Pancreas (tissue), 10 donors: ENCODE data around the gene GADL1. TPM values are rescaled to one million over a fixed set of nuclear protein-coding genes. Genes with fewer than 3 reads are reported as not detected.
A peak's percentile ranks its signal among the peaks of the same experiment; 100 is the strongest.

Experiments used
- ATAC-seq, 4 donors: fragments of 200-7000 bp; cut with Tn5 transposase; one replicate each; pipeline versions ENCODE4 v1.8.0 to v1.9.1; 2020; ENCODE audit warnings: mild to moderate bottlenecking in 4 of 4, moderate library complexity in 4 of 4
- DNase-seq, 6 donors: peaks; one replicate each; pipeline ENCODE4 v3.0.0-alpha.2; 2020
- FAIRE-seq: peaks from 2 replicates; lab custom pipeline; 2012; peaks lifted over from hg19 to GRCh38; lab: Jason Lieb, UNC
- H3K27ac ChIP-seq, 4 donors: fragments of 200-600 bp; sonication (generic); 1 replicate in 3 of 4; 2 replicates in 1 of 4; pipeline versions ENCODE4 v1.5.0 to v1.8.0; 2020
- H3K27me3 ChIP-seq, 4 donors: fragments of 200-600 bp; one replicate each; pipeline ENCODE4 v1.8.0; 2021
- H3K36me3 ChIP-seq, 3 donors: fragments of 200-600 bp; sonication (generic) in 1 of 3; one replicate each; pipeline versions ENCODE4 v1.5.0 to v1.8.0; 2020 to 2021
- H3K4me1 ChIP-seq, 3 donors: fragments of 200-600 bp; one replicate each; pipeline ENCODE4 v1.8.0; 2021
- H3K4me3 ChIP-seq, 4 donors: fragments of 200-600 bp; sonication (generic) in 2 of 4; one replicate each; pipeline versions ENCODE4 v1.5.0 to v1.8.0; 2020 to 2021
- H3K9me3 ChIP-seq, 4 donors: fragments of 200-600 bp; one replicate each; pipeline ENCODE4 v1.8.0; 2021
- WGBS, 2 donors: extraction: QIAGEN DNeasy Blood & Tissue Kit; methylation state at CpG; one replicate each; pipeline ENCODE4 v1.1.7; 2013; 5-methylcytosine and 5-hydroxymethylcytosine counted together
- intact Hi-C, 3 donors: fragments of 100-400 bp; cut with DNase I; formaldehyde crosslinking; loops; one replicate each; pipeline versions ENCODE4 v1.11.1 to v1.14.2; 2022
- polyA plus RNA-seq, 2 donors: library from polyadenylated mRNA; stranded (reverse); fragments of 200-250 nt; gene quantifications; one replicate each; pipeline ENCODE4 v1.2.3, GENCODE V29; 2013
- total RNA-seq, 6 donors: library from RNA; stranded (reverse); fragmentation: NEBNext Ultra II Directional in 4 of 6; extraction: Animal tissue kit (Norgen Biotek cat#: 25700) in 4 of 6; gene quantifications; one replicate each; pipeline versions ENCODE4 v1.2.1 to v1.2.4, GENCODE V29; 2021 to 2023
- TF ChIP-seq, protein P1 (sequence below), 4 donors: fragments of 200-600 bp; sonication (generic) in 3 of 4; IDR thresholded peaks; one replicate each; pipeline versions ENCODE4 v1.5.0 to v1.8.0; 2021; ENCODE audit warnings: antibody characterized with exemption in 4 of 4
- donor health status: healthy with polysubstance abuse.
- donor health status: DM: no; HTN: no; CAD: no; lungs with moderate emphysema.
- donor health status: DM: no; HTN: no; CAD: no.
- donor health status: control.
- donor health status: control.
- donor health status: Bipolar disorder and iron deficiency.
- donor health status: DM: yes; HTN: yes; CAD: no.
- donor health status: DM: no; HTN: no; CAD: no.
- donor health status: DM: no; HTN: no; CAD: no.
- donor health status: DM: yes; HTN: yes; CAD: no.

Gene GADL1
- total and polyA plus RNA-seq, 8 donors = 0.07 TPM; not detected in 7

DNA sequence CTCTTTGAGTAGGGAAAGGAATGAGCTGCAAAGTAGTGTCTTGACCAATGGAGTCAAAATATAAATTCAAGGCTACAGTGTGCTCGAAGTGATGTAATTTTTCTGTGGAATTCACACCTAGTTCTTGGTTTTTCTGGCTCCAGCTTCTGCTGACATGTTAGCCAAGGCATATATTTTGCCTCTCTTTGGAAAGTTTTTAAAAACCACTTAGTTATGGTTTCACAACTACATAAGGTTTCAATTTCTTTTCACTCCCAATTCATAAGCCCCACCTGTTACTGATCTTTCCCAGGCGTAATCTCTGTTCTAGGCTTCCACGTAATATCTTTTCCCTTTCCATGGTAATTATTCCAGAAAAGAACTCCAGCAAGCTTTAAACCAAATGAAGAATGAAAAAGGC is 46.9 kb downstream of the GADL1 start:
- H3K27ac ChIP-seq = no peak overlapping the region
- WGBS, 2 donors = 79 to 87% methylated on average over 3 of the region's 3 CpGs
- ATAC-seq = no peak
- TF ChIP-seq, protein P1, sequence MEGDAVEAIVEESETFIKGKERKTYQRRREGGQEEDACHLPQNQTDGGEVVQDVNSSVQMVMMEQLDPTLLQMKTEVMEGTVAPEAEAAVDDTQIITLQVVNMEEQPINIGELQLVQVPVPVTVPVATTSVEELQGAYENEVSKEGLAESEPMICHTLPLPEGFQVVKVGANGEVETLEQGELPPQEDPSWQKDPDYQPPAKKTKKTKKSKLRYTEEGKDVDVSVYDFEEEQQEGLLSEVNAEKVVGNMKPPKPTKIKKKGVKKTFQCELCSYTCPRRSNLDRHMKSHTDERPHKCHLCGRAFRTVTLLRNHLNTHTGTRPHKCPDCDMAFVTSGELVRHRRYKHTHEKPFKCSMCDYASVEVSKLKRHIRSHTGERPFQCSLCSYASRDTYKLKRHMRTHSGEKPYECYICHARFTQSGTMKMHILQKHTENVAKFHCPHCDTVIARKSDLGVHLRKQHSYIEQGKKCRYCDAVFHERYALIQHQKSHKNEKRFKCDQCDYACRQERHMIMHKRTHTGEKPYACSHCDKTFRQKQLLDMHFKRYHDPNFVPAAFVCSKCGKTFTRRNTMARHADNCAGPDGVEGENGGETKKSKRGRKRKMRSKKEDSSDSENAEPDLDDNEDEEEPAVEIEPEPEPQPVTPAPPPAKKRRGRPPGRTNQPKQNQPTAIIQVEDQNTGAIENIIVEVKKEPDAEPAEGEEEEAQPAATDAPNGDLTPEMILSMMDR (IDR thresholded peaks at IDR 0.05) = no peak
- no peak overlapping the region for H3K4me3 ChIP-seq
- intact Hi-C loops = no loop called here
- no peaks in the 10 kb centered on the region for H3K36me3 ChIP-seq
- no peaks in the 10 kb centered on the region for H3K27me3 ChIP-seq
- no peak for DNase-seq
- no peaks in the 10 kb centered on the region for H3K4me1 ChIP-seq
- no peak for FAIRE-seq
- H3K9me3 ChIP-seq = no peaks in the 10 kb centered on the region

DNA sequence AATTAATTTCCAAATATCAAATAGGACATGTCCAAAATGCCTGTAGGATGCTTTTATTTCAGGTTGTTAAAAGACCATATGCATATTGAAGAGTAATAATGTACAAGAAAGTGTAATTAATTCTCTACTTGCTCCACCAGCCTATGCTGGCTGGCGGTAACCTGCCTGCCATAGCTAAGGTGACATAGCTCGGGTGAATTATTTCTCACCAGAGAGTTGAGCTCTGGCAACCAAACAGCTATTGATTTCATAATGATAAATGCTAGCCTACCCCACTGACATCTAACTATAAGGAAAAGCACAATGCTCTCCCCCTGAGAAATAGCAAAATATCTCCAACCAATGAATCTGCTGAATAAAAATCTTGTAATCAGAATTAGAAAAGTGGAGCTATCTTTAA is 48.9 kb downstream of the GADL1 start:
- 40 to 51% methylated on average over 2 of the region's 2 CpGs for WGBS, 2 donors
- DNase-seq (no peak), FAIRE-seq (no peak), ATAC-seq (peak in 1 of 4 donors; percentile 48)
- H3K27me3 ChIP-seq = no peaks in the 10 kb centered on the region
- TF ChIP-seq, protein P1 (IDR thresholded peaks at IDR 0.05) = no peak
- no peaks in the 10 kb centered on the region for H3K9me3 ChIP-seq
- H3K36me3 ChIP-seq = no peaks in the 10 kb centered on the region
- no peak overlapping the region for H3K4me3 ChIP-seq
- no peaks in the 10 kb centered on the region for H3K4me1 ChIP-seq
- H3K27ac ChIP-seq = no peak overlapping the region
- intact Hi-C loops = no loop called here

DNA sequence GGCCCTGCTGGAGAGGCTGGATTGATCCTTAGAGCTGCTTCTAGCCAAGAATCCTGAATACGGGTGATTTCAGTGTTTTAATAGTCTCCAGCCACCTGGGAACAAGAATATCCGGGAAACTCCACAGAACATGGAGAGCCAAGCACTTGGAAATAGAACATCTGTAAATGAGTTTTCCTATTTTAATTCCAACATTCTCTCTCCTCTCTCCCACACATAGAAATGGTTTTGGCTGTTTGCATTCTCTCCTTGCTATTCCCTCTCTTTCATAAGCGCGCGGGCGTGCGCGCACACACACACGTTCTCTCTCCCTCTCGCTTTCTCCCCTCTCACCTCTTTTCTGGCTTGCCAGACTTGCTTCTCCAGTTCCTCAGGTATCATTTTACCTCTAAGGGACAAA is 50.6 kb downstream of the GADL1 start:
- DNase-seq = no peak
- FAIRE-seq = no peak
- H3K27me3 ChIP-seq = no peaks in the 10 kb centered on the region
- TF ChIP-seq, protein P1 (IDR thresholded peaks at IDR 0.05) = no peak
- H3K9me3 ChIP-seq = no peaks in the 10 kb centered on the region
- no peak overlapping the region for H3K27ac ChIP-seq
- H3K36me3 ChIP-seq = no peaks in the 10 kb centered on the region
- WGBS, 2 donors = 83 to 88% methylated on average over 10 of the region's 10 CpGs
- intact Hi-C loops = no loop called here
- ATAC-seq = no peak
- H3K4me3 ChIP-seq = no peak overlapping the region
- no peaks in the 10 kb centered on the region for H3K4me1 ChIP-seq

DNA sequence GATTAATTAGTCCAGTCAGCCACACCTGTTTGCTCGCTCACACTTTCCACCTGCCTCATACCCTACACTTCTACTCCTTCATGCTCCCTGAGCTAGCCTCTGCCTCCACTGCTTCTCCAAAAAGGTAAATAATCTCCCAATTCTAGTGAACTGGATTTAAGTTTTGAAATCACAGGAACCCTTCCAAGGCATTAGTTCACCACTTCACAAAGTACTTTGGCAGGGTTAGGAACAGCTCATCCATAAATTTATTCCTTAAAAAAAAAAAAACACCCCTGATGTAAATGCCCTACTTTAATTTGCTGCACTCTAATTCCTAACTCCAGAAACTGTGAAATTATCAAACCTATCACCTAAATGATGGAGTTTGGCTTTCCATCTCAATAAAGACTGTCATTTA is 58.3 kb downstream of the GADL1 start:
- Histone ChIP-seq H3K4me3 (no peak overlapping the region), H3K27me3 (no peaks in the 10 kb centered on the region), H3K36me3 (no peaks in the 10 kb centered on the region), H3K9me3 (no peaks in the 10 kb centered on the region), H3K27ac (no peak overlapping the region), H3K4me1 (no peaks in the 10 kb centered on the region)
- no peak for FAIRE-seq
- ATAC-seq = no peak
- WGBS, 2 donors = 92 to 96% methylated on average over 1 of the region's 1 CpG
- TF ChIP-seq, protein P1 (IDR thresholded peaks at IDR 0.05) = no peak
- intact Hi-C loops = no loop called here
- DNase-seq = no peak

DNA sequence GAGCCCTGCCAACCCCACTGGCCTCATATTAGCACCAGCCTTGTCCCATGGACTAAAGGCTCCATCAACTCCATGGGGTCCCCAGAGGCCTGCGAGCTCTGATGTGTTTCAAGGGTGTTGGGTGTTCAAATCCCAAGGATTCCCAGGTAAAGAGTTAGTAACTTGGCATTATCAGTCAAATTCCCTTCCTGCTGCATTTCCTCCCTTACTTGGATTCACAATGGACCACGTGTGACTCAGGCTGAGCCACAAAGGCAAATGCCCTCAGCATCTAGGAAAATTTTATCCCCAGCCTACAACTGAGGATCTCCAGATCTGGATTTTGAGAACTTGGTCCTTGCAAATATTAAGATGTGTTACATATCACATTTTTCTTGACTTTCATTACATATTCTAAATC is 58.8 kb downstream of the GADL1 start:
- H3K9me3 ChIP-seq = no peaks in the 10 kb centered on the region
- no peak for FAIRE-seq
- H3K4me1 ChIP-seq = no peaks in the 10 kb centered on the region
- no peaks in the 10 kb centered on the region for H3K36me3 ChIP-seq
- DNase-seq = no peak
- 52 to 53% methylated on average over 2 of the region's 2 CpGs for WGBS, 2 donors
- no peak overlapping the region for H3K27ac ChIP-seq
- no peaks in the 10 kb centered on the region for H3K27me3 ChIP-seq
- H3K4me3 ChIP-seq = no peak overlapping the region
- TF ChIP-seq, protein P1 (IDR thresholded peaks at IDR 0.05) = no peak
- no peak for ATAC-seq
- intact Hi-C loops = no loop called here
